Measurements from ENCODE around the gene DMPK.
"Not testable (repeated sequence)": the region's sequence is repeated elsewhere in the genome, so short reads cannot be mapped to it uniquely, and the experiment has no call there.

Gene DMPK

GRCh38 chr19:45767881-45768654 is 14.2 kb downstream of the DMPK start:
- peak; percentile 72 for DNase-seq

GRCh38 chr19:45767410-45767880 is 14.8 kb downstream of the DMPK start:
- peak; percentile 52 for DNase-seq

GRCh38 chr19:45766869-45767346 is 15.4 kb downstream of the DMPK start:
- no peak for DNase-seq

- DNase-seq, result no peak
These were observed 15.9 kb downstream of the DMPK start for GRCh38 chr19:45766296-45766868.

GRCh38 chr19:45765702-45766295 is 16.5 kb downstream of the DMPK start:
- no peak for DNase-seq

GRCh38 chr19:45764945-45765701 is 17.2 kb downstream of the DMPK start:
- no peak for DNase-seq

GRCh38 chr19:45764475-45764874 is 17.8 kb downstream of the DMPK start:
- DNase-seq, result no peak

- no peak for DNase-seq
These were observed 18.5 kb downstream of the DMPK start for GRCh38 chr19:45763691-45764294.

- no peak for DNase-seq
These were observed 19.2 kb downstream of the DMPK start for GRCh38 chr19:45762870-45763631.

- no peak for DNase-seq
These were observed 20.6 kb downstream of the DMPK start for GRCh38 chr19:45761714-45762113.

- DNase-seq, result no peak
These were observed 23.4 kb downstream of the DMPK start for GRCh38 chr19:45758921-45759320.

GRCh38 chr19:45757695-45758094 is 24.6 kb downstream of the DMPK start:
- no peak for DNase-seq

GRCh38 chr19:45754323-45754722 is 28.0 kb downstream of the DMPK start:
- no peak for DNase-seq

- DNase-seq, result peak; percentile 37
These were observed 28.7 kb downstream of the DMPK start for GRCh38 chr19:45753548-45753947.

- no peak for DNase-seq
These were observed 29.7 kb downstream of the DMPK start for GRCh38 chr19:45752639-45753038.

GRCh38 chr19:45751483-45751882 is 30.8 kb downstream of the DMPK start:
- DNase-seq, result not testable (repeated sequence)

GRCh38 chr19:45747513-45747912 is 34.8 kb downstream of the DMPK start:
- no peak for DNase-seq

- no peak for DNase-seq
These were observed 35.4 kb downstream of the DMPK start for GRCh38 chr19:45746866-45747265.

- no peak for DNase-seq
These were observed 36.7 kb downstream of the DMPK start for GRCh38 chr19:45745606-45746005.

- no peak for DNase-seq
These were observed 39.3 kb downstream of the DMPK start for GRCh38 chr19:45742969-45743368.

- DNase-seq, result peak; percentile 37
These were observed 42.5 kb downstream of the DMPK start for GRCh38 chr19:45739498-45740439.
